ENCODE data around the gene POLR3E.
"Not testable (repeated sequence)": the region's sequence is repeated elsewhere in the genome, so short reads cannot be mapped to it uniquely, and the experiment has no call there.

POLR3E gene

GRCh38 chr16:22296225-22297113 lies 740 bp upstream of the POLR3E start:
- peak overlapping the region; percentile 74 for H3K4me3 ChIP-seq (ENCODE audit: low read depth, low read length)
- CTCF ChIA-PET: interaction anchor here (0.6 to 11.3 kb wide), 7 partner anchors 14 to 107 kb away, joined by 3 to 200 read pairs (median 7); partner anchors contain the start of gene EEF2K
- DNase-seq (ENCODE audit: low read depth, low spot score): no peak
- no peak for TF ChIP-seq CTCF (IDR thresholded peaks at IDR 0.05; ENCODE audit: insufficient read depth, low read length, missing control alignments)
- POLR2A ChIA-PET: no interaction called here

- POLR2A ChIA-PET: interaction anchor here (1.6 kb wide), 1 partner anchor 99 kb away, joined by 4 read pairs; no protein-coding TSS in a partner anchor
- peak; percentile 92 for DNase-seq (ENCODE audit: low read depth, low spot score)
Observed at GRCh38 chr16:22297871-22298733, 893 bp downstream of the POLR3E start.

DNA sequence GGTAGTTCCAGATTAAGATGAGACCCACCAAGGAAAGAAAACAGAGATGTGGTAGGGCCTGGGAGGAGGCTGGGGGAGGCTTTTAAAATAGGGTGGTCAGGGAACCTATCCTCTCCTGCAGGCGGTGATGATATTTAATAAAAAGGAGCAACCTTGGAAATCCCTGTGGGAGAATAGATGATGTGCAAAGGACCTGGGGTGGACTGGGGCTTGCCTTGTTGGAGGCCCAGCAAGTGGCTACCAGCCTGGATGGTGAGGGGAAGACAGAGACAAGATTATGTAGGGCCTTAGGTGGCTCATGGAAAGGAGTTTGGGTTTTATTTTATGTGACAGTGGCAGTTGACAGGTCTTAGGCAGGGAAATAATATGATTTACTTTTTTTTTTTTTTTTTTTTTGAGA lies 1.8 kb downstream of the POLR3E start:
- CTCF ChIA-PET: interaction anchor here (1.3 to 11.3 kb wide), 6 partner anchors 12 to 288 kb away, joined by 3 to 200 read pairs (median 10); partner anchors contain the start of gene EEF2K
- POLR2A ChIA-PET: interaction anchor here (1.6 kb wide), 1 partner anchor 100 kb away, joined by 4 read pairs; no protein-coding TSS in a partner anchor
- H3K4me3 ChIP-seq (ENCODE audit: low read depth, low read length): no peak overlapping the region
- no peak for TF ChIP-seq CTCF (IDR thresholded peaks at IDR 0.05; ENCODE audit: insufficient read depth, low read length, missing control alignments)
- DNase-seq (ENCODE audit: low read depth, low spot score): no peak

More at GRCh38 chr16:22297871-22298733, 893 bp downstream of the POLR3E start:
- peak overlapping the region; percentile 88 for H3K4me3 ChIP-seq (ENCODE audit: low read depth, low read length)
- CTCF ChIA-PET: interaction anchor here (0.7 to 11.3 kb wide), 6 partner anchors 10 to 109 kb away, joined by 3 to 200 read pairs (median 8); partner anchors contain the start of gene EEF2K
- no peak for TF ChIP-seq CTCF (IDR thresholded peaks at IDR 0.05; ENCODE audit: insufficient read depth, low read length, missing control alignments)

DNA sequence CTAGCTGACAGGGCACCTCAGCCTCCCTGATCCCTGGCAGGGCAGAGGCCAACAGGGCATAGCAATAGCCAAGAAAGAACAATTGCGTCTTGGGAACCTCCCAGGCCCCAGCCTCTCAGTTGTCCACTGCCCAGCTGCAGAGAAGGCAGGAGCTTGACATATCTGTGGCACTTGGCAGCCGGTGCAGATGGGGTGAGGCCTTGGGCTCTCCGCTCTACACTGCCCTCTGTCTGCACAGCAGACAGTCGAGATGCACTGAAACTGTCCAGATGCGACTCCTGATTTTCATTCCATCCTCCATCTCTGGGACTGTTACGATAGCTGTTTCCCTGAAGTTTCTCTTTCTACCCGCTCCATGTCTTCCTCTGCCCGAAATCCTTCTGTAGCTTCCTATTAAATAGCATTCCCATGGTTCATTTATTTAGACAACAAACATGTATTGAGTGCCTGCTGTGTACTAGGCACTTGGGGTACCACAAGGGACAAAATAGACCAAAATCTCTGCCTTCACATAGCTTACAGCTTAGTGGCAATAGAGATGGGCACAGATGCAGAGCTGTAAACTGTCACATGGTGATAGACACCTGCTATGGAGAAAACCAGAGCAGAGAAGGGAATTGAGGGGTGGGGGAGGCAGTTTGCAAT lies 3.3 kb downstream of the POLR3E start:
- H3K4me3 ChIP-seq (ENCODE audit: low read depth, low read length): no peak overlapping the region
- no peak for DNase-seq (ENCODE audit: low read depth, low spot score)
- peak; percentile 82 for TF ChIP-seq CTCF (IDR thresholded peaks at IDR 0.05; ENCODE audit: insufficient read depth, low read length, missing control alignments)
- ChIA-PET CTCF (interaction anchor here (0.6 to 11.3 kb wide), 43 partner anchors 9 to 1132 kb away, joined by 3 to 200 read pairs (median 4); partner anchors contain the start of genes EEF2K and MOSMO), POLR2A (no interaction called here)

DNA sequence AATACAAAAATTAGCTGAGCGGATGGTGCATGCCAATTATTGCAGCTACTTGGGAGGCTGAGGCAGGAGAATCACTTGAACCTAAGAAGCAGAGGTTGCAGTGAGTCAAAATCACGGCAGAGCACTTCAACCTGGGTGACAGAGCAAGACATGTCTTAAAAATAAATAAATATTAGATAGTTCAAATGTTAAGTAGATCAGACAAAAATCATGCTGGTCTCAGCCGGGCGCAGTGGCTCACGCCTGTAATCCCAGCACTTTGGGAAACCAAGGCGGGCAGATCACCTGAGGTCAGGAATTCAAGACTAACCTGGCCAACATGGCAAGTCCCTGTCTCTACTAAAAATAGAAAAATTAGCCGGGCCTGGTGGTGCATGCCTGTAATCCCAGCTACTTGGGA lies 4.2 kb downstream of the POLR3E start:
- DNase-seq (ENCODE audit: low read depth, low spot score); H3K4me3 ChIP-seq (ENCODE audit: low read depth, low read length); POLR2A ChIA-PET: not testable (repeated sequence)
- CTCF ChIA-PET: interaction anchor here (1.0 to 11.3 kb wide), 15 partner anchors 10 to 303 kb away, joined by 3 to 200 read pairs (median 7); partner anchors contain the start of gene EEF2K

GRCh38 chr16:22302776-22303363 lies 5.7 kb downstream of the POLR3E start:
- H3K4me3 ChIP-seq (ENCODE audit: low read depth, low read length): no peak overlapping the region
- ChIA-PET CTCF (interaction anchor here (1.4 to 11.3 kb wide), 4 partner anchors 9 to 106 kb away, joined by 4 to 200 read pairs (median 92); partner anchors contain the start of gene EEF2K), POLR2A (no interaction called here)
- no peak for TF ChIP-seq CTCF (IDR thresholded peaks at IDR 0.05; ENCODE audit: insufficient read depth, low read length, missing control alignments)
- DNase-seq (ENCODE audit: low read depth, low spot score): no peak

All from AG04449 (cell line).